H1 (cell line): ENCODE data around the gene XRN2. TPM values are rescaled to one million over a fixed set of nuclear protein-coding genes. Genes with fewer than 3 reads are reported as not detected.

Experiments
- CTCF ChIA-PET: fragments of 300-600 bp; sonication (Branson Sonifier 250); formaldehyde crosslinking; loops from one replicate; lab custom pipeline; 2021; ENCODE audit not compliant: partially characterized antibody; lab: Charles Lee
- POLR2A ChIA-PET: fragments of 300-600 bp; sonication (Branson Sonifier 250); formaldehyde crosslinking; loops from one replicate; lab custom pipeline; 2021; ENCODE audit warnings: inconsistent platforms; ENCODE audit not compliant: partially characterized antibody; lab: Charles Lee
- DNase-seq, 2 experiments: peaks; one replicate each; pipeline versions ENCODE4 v3.0.0 to v3.0.0-alpha.2; 2010 to 2022; ENCODE audit warnings: low spot score in 2 of 2, low read depth in 1 of 2, mixed read lengths in 1 of 2
- FAIRE-seq: peaks from 2 replicates; lab custom pipeline; 2011; peaks lifted over from hg19 to GRCh38; lab: Jason Lieb, UNC
- H2AFZ ChIP-seq: 2 replicates; pipeline ENCODE4 v1.8.1; 2012; ENCODE audit warnings: low read length, inconsistent platforms
- H2AK5ac ChIP-seq: 2 replicates; pipeline ENCODE4 v1.6.1; 2013; ENCODE audit warnings: low read depth, low read length
- H2BK120ac ChIP-seq: replicated peaks from 2 replicates; pipeline ENCODE3; 2013; ENCODE audit warnings: low read depth, low read length, inconsistent platforms
- H2BK12ac ChIP-seq: 2 replicates; pipeline ENCODE4 v1.6.1; 2013; ENCODE audit warnings: low read depth, low read length
- H2BK15ac ChIP-seq: 2 replicates; pipeline ENCODE4 v1.6.1; 2013; ENCODE audit warnings: low read length
- H2BK20ac ChIP-seq: 2 replicates; pipeline ENCODE4 v1.6.1; 2013; ENCODE audit warnings: low read length
- H2BK5ac ChIP-seq: 2 replicates; pipeline ENCODE4 v1.6.1; 2013; ENCODE audit warnings: low read depth, low read length
- H3K14ac ChIP-seq: 2 replicates; pipeline ENCODE4 v1.6.1; 2013; ENCODE audit warnings: inconsistent platforms; ENCODE audit not compliant: insufficient read length
- H3K18ac ChIP-seq: 2 replicates; pipeline ENCODE4 v1.6.1; 2013; ENCODE audit warnings: low read length; ENCODE audit errors: extremely low read depth
- H3K23ac ChIP-seq: 2 replicates; pipeline ENCODE4 v1.6.1; 2013; ENCODE audit warnings: inconsistent platforms; ENCODE audit not compliant: insufficient read length
- H3K23me2 ChIP-seq: 2 replicates; pipeline ENCODE4 v1.6.1; 2013; ENCODE audit warnings: low read depth, low read length
- H3K27ac ChIP-seq: 2 replicates; pipeline ENCODE4 v1.6.1; 2011; ENCODE audit warnings: low read depth, low read length, inconsistent platforms
- H3K27me3 ChIP-seq, 4 experiments: replicated peaks in 1 of 4; 1 replicate in 1 of 4; 2 replicates in 3 of 4; pipeline versions ENCODE4 v1.6.1 to v1.8.1; 2011 to 2013; ENCODE audit warnings: low read length in 3 of 4, mild to moderate bottlenecking in 3 of 4, inconsistent platforms in 2 of 4, mixed read lengths in 2 of 4, moderate library complexity in 1 of 4; ENCODE audit not compliant: control insufficient read depth in 3 of 4, insufficient read depth in 3 of 4; ENCODE audit errors: extremely low read depth in 1 of 4
- H3K36me3 ChIP-seq, 4 experiments: 2 replicates each; pipeline versions ENCODE4 v1.6.1 to v1.8.1; 2011 to 2013; ENCODE audit warnings: mild to moderate bottlenecking in 4 of 4, low read length in 3 of 4, moderate library complexity in 2 of 4, control low read depth in 1 of 4, inconsistent platforms in 1 of 4; ENCODE audit not compliant: insufficient read depth in 4 of 4, control insufficient read depth in 2 of 4
- H3K4ac ChIP-seq: replicated peaks from 2 replicates; pipeline ENCODE3; 2013; ENCODE audit warnings: low read length, low read depth, mixed read lengths, inconsistent platforms; ENCODE audit not compliant: insufficient read length
- H3K4me1 ChIP-seq, 4 experiments: replicated peaks in 1 of 4; 1 replicate in 1 of 4; 2 replicates in 3 of 4; pipeline versions ENCODE4 v1.6.1 to v1.8.1; 2011 to 2013; ENCODE audit warnings: low read length in 3 of 4, inconsistent platforms in 2 of 4, mixed read lengths in 1 of 4; ENCODE audit not compliant: insufficient read depth in 4 of 4, control insufficient read depth in 3 of 4
- H3K4me2 ChIP-seq, 2 experiments: 2 replicates each; pipeline versions ENCODE4 v1.6.1 to v1.8.1; 2011 to 2013; ENCODE audit warnings: low read depth in 2 of 2, low read length in 2 of 2, control low read depth in 1 of 2, inconsistent platforms in 1 of 2, mild to moderate bottlenecking in 1 of 2; ENCODE audit not compliant: insufficient read depth in 1 of 2
- H3K4me3 ChIP-seq, 4 experiments: fragments of 200-600, 300-600 bp in 1 of 4; sonication (generic), shearing (Covaris generic), sonication (Bioruptor Twin) in 1 of 4; 2 replicates each; pipeline versions ENCODE4 v1.5.1 to v1.8.1; 2011 to 2016; ENCODE audit warnings: low read length in 4 of 4, low read depth in 3 of 4, control low read depth in 2 of 4, inconsistent platforms in 2 of 4, mild to moderate bottlenecking in 2 of 4, mixed read lengths in 1 of 4, moderate library complexity in 1 of 4; ENCODE audit not compliant: insufficient read depth in 2 of 4; ENCODE audit errors: extremely low read depth in 1 of 4
- H3K56ac ChIP-seq: replicated peaks from 2 replicates; pipeline ENCODE3; 2013; ENCODE audit warnings: low read depth, mild to moderate bottlenecking, mixed read lengths, low read length, inconsistent platforms; ENCODE audit not compliant: insufficient read length
- H3K79me1 ChIP-seq: 2 replicates; pipeline ENCODE4 v1.6.1; 2013; ENCODE audit warnings: low read depth, low read length, control low read depth
- H3K79me2 ChIP-seq, 2 experiments: 2 replicates each; pipeline versions ENCODE4 v1.6.1 to v1.8.1; 2012 to 2013; ENCODE audit warnings: low read length in 2 of 2, mild to moderate bottlenecking in 2 of 2, inconsistent platforms in 1 of 2; ENCODE audit not compliant: insufficient read depth in 2 of 2, control insufficient read depth in 1 of 2
- H3K9ac ChIP-seq, 4 experiments: replicated peaks in 1 of 4; 1 replicate in 1 of 4; 2 replicates in 3 of 4; pipeline versions ENCODE4 v1.6.1 to v1.8.1; 2011 to 2013; ENCODE audit warnings: low read depth in 3 of 4, low read length in 3 of 4, control low read depth in 2 of 4, mild to moderate bottlenecking in 2 of 4, moderate library complexity in 2 of 4, inconsistent platforms in 1 of 4; ENCODE audit errors: extremely low read depth in 1 of 4
- H3K9me3 ChIP-seq, 2 experiments: 2 replicates each; pipeline versions ENCODE4 v1.6.1 to v1.8.1; 2012 to 2013; ENCODE audit warnings: mild to moderate bottlenecking in 2 of 2, moderate library complexity in 2 of 2, control low read depth in 1 of 2, inconsistent platforms in 1 of 2, low read depth in 1 of 2, low read length in 1 of 2, mixed read lengths in 1 of 2; ENCODE audit not compliant: insufficient read depth in 2 of 2
- H4K20me1 ChIP-seq, 2 experiments: replicated peaks in 1 of 2; 2 replicates each; pipeline versions ENCODE3 to v1.8.1; 2011 to 2013; ENCODE audit warnings: inconsistent platforms in 2 of 2, low read length in 2 of 2, mild to moderate bottlenecking in 1 of 2; ENCODE audit not compliant: insufficient read depth in 2 of 2, control insufficient read depth in 1 of 2
- H4K5ac ChIP-seq: 2 replicates; pipeline ENCODE4 v1.6.1; 2013; ENCODE audit warnings: low read length, low read depth, mixed read lengths, inconsistent platforms; ENCODE audit not compliant: insufficient read length
- H4K8ac ChIP-seq: 2 replicates; pipeline ENCODE4 v1.8.0; 2013; ENCODE audit warnings: mild to moderate bottlenecking, moderate library complexity, low read length, inconsistent platforms; ENCODE audit not compliant: insufficient read depth; ENCODE audit errors: extremely low read depth
- H4K91ac ChIP-seq: replicated peaks from 2 replicates; pipeline ENCODE3; 2013; ENCODE audit warnings: low read length, mixed read lengths, inconsistent platforms; ENCODE audit not compliant: insufficient read length
- ASH2L ChIP-seq: fragments of 200-600, 300-600 bp; sonication (generic); IDR thresholded peaks from one replicate; pipeline ENCODE4 v1.7.1; 2017; ENCODE audit warnings: low read length
- NANOG ChIP-seq: IDR thresholded peaks from 2 replicates; pipeline ENCODE4 v1.6.1; 2011; ENCODE audit warnings: low read length, low read depth, mild to moderate bottlenecking, inconsistent platforms; ENCODE audit not compliant: insufficient read depth, poor library complexity, severe bottlenecking
- NRF1 ChIP-seq: IDR thresholded peaks from 2 replicates; pipeline ENCODE4 v1.6.1; 2011; ENCODE audit warnings: mild to moderate bottlenecking, low read depth, low read length, improper control_type of control experiment
- RBBP5 ChIP-seq: IDR thresholded peaks from 2 replicates; pipeline ENCODE4 v1.7.1; 2012; ENCODE audit warnings: low read depth, mild to moderate bottlenecking, inconsistent platforms, low read length, moderate library complexity, borderline replicate concordance
- RNF2 ChIP-seq: fragments of 200-900, 300-1000 bp; sonication (generic); IDR thresholded peaks from 2 replicates; pipeline ENCODE4 v1.7.1; 2016; ENCODE audit warnings: borderline replicate concordance, low read depth, mild to moderate bottlenecking, antibody characterized with exemption, low read length; ENCODE audit not compliant: poor library complexity, severe bottlenecking; ENCODE audit errors: missing control alignments
- TAF7 ChIP-seq: optimal IDR thresholded peaks from 2 replicates; pipeline ENCODE3; 2011; ENCODE audit warnings: low read depth, mild to moderate bottlenecking, inconsistent platforms, low read length, moderate library complexity, borderline replicate concordance
- WGBS, 2 experiments: shearing (Covaris generic) in 1 of 2; methylation state at CpG; one replicate each; pipeline versions ENCODE4 v1.1.6 to v1.1.7; 2013 to 2015; ENCODE audit warnings: low lambda C conversion rate in 2 of 2, mixed read lengths in 2 of 2, inconsistent platforms in 1 of 2, low coverage in 1 of 2, missing lambda C conversion rate in 1 of 2; ENCODE audit not compliant: insufficient replicate concordance in 2 of 2, insufficient coverage in 1 of 2, insufficient read length in 1 of 2; ENCODE audit errors: extremely low coverage in 1 of 2, missing lambda C conversion rate in 1 of 2; 5-methylcytosine and 5-hydroxymethylcytosine counted together
- polyA plus RNA-seq, 7 experiments: library from polyadenylated mRNA; depleted of rRNA in 3 of 7; stranded (reverse) in 5 of 7; unstranded in 2 of 7; fragments of >200 nt in 5 of 7; fragments of 200-250 nt in 2 of 7; gene quantifications; 1 replicate in 5 of 7; 2 replicates in 1 of 7; 4 replicates in 1 of 7; pipeline versions ENCODE4 v1.2.1 to v1.2.3, GENCODE V29; 2011 to 2013; ENCODE audit warnings: missing spikeins in 2 of 7, mixed read lengths in 2 of 7
- total RNA-seq: library from RNA; stranded (reverse); fragmentation: NEBNext Ultra II Directional; extraction: Animal tissue kit (Norgen Biotek cat#: 25700); gene quantifications from 2 replicates; pipeline ENCODE4 v1.2.1, GENCODE V29; 2021

XRN2 gene
- total and polyA plus RNA-seq, 2 of the 8 experiments (the other 6 are each of a cell fraction or from before 2014, with no cell fraction given), result 60.3 to 139 TPM

GRCh38 chr20:21424846-21425245, 121.7 kb downstream of the XRN2 start:
- WGBS, 2 experiments, result 77% methylated on average over 4 of the region's 4 CpGs; no CpG with 5 or more reads in 1 of the 2 experiments
- no peaks in the 10 kb centered on the region for H3K79me2 ChIP-seq
- H3K79me1 ChIP-seq, result no peaks in the 10 kb centered on the region
- H2BK120ac ChIP-seq, result no peak overlapping the region
- H3K27ac ChIP-seq, result no peak overlapping the region
- ChIA-PET CTCF (no interaction called here), POLR2A (no interaction called here)
- no peak overlapping the region for H4K91ac ChIP-seq
- no peak for FAIRE-seq
- H3K4me1 ChIP-seq, result no peaks in the 10 kb centered on the region
- no peaks in the 10 kb centered on the region for H3K36me3 ChIP-seq
- no peak overlapping the region for H3K4me2 ChIP-seq
- H4K8ac ChIP-seq, result no peak overlapping the region
- H3K14ac ChIP-seq, result no peak overlapping the region
- no peak overlapping the region for H2BK20ac ChIP-seq
- H3K56ac ChIP-seq, result no peak overlapping the region
- H3K27me3 ChIP-seq, result no peaks in the 10 kb centered on the region
- no peak overlapping the region for H4K5ac ChIP-seq
- no peak overlapping the region for H3K4ac ChIP-seq
- DNase-seq, result no peak
- no peak overlapping the region for H2BK12ac ChIP-seq
- no peak overlapping the region for H2BK15ac ChIP-seq
- no peak overlapping the region for H3K9ac ChIP-seq
- no peaks in the 10 kb centered on the region for H3K23me2 ChIP-seq
- H2AFZ ChIP-seq, result no peak overlapping the region
- no peak overlapping the region for H2AK5ac ChIP-seq
- peaks cover 0 to 3% of the 10 kb centered on the region in 2 experiments; a peak in 1 of 4 replicates for H3K9me3 ChIP-seq
- H2BK5ac ChIP-seq, result no peak overlapping the region
- no peak overlapping the region for H3K23ac ChIP-seq
- TF ChIP-seq NANOG, result no peak
- TF ChIP-seq NRF1, result no peak
- no peak for TF ChIP-seq RBBP5
- TF ChIP-seq RNF2, result no peak
- TF ChIP-seq ASH2L, result no peak
- TF ChIP-seq TAF7, result no peak
- no peaks in the 10 kb centered on the region for H4K20me1 ChIP-seq
- H3K4me3 ChIP-seq, result no peak overlapping the region
- H3K18ac ChIP-seq, result no peak overlapping the region
